ENCODE data around the gene SKIC3. TPM values are rescaled to one million over a fixed set of nuclear protein-coding genes. Genes with fewer than 3 reads are reported as not detected.

The SKIC3 gene
- polyA plus RNA-seq (ENCODE audit: insufficient read length in 4 of 4), result 100 to 1,000 TPM in 1 of 4 donors, 10 to 100 TPM in 3; 76.3 to 112 (median 88.5) TPM

DNA sequence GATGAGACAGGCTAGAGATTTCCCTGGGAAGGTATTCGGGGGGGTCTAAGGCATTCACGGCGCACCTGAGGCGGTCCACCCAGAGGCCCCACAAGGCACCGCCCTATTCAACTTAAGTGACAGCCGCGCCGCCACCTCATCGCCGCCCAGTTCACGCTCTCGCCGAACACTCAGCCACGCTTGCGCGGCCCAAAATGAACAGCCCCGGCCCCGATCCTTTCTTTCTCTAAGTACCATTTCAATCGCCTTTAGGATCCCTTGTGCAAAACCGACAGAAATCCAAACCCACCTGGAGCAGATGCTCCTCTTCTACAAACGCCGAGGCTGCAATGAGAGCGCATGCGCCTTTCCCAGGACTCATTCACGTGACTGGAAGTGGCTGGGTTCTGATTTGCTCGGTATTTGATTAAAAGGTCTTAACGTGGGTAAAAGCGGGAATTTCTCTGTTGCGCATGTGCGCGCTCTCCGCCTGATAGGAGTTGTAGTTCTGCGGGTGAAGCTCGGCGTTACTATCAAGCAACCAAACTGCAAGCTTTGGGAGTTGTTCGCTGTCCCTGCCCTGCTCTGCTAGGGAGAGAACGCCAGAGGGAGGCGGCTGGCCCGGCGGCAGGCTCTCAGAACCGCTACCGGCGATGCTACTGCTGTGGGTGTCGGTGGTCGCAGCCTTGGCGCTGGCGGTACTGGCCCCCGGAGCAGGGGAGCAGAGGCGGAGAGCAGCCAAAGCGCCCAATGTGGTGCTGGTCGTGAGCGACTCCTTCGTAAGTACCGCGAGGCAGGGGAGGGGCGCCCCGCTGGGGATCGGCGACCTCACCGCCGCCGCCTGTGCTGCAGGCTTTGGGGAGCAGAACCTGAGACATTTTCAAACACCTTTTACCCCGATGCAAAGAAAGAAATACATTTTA lies at the start of gene SKIC3, which contains the start of gene ARSK:
Gene SKIC3 (minus strand): TSS at position 331 of the 902 bp plus-strand sequence. CDS start 7,827 bp downstream, outside the sequence.
Gene ARSK (plus strand): TSS at position 455 of the 902 bp plus-strand sequence. CDS start 178 bp downstream, at position 633.
- peak; percentile 95 to 99 (median 99) for DNase-seq (ENCODE audit: low read depth in 4 of 4, low spot score in 2 of 4)

DNA sequence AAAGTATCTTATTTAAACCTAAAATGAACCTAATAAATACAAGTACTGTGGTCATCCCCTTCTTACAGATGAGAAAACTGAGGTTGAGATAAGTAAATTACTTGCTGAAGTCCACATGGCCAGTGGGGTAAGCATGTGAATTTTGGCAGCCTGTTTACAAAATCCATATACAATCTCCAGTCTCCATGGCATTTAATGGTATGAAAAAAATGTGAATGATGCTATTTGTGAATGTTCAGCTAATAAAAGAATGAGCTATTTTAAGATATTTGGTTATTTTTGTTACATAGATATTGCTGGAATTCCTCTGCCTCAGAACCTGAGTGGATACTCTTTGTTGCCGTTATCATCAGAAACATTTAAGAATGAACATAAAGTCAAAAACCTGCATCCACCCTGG lies 45.8 kb upstream of the SKIC3 start:
- DNase-seq (ENCODE audit: low read depth in 4 of 4, low spot score in 2 of 4), result no peak

DNA sequence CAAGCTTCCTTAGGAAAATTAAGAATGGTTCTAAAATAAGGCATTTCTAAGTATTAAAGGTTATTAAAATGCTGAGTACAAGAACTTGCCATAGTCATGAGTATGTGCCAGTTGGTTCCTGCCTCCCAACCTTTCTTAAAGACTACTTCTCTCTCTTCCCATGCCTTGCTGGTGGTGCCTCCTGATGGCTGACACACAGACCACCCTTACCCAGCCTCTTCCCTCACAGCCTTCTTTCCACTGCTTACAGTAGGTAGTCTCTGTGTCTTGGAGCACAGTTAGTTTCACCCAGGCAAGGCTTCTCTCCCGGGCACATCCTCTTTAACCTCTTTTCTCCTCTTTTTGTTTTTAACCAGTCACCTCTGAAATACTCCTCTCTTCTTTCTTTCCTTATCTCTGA lies 44.5 kb upstream of the SKIC3 start:
- DNase-seq (ENCODE audit: low read depth in 4 of 4, low spot score in 2 of 4), result no peak

DNA sequence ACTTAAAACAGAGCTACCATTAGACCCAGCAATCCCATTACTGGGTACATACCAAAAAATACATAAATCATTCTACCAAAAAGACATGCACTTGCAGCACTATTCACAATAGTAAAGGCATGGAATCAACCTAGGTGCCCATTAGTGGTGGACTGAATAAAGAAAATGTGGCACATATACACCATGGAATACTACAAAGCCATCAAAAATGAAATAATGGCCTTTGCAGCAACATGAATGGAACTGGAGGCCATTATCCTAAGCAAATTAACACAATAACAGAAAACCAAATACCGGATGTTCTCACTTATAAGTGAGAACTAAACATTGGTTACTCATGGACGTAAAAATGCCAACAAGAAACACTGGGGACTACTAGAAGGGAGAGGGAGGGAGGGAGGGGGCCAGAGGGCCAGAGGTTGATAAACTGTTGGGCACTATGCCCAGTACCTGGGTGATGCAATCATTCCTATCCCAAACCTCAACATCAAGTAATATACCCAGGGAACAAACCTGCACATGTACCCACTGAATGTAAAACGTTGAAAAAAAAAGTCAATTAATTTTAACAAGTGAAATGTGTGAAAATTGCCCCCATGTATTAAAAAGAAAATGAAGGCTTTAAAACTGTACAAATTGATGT lies 40.6 kb upstream of the SKIC3 start:
- DNase-seq (ENCODE audit: low read depth in 4 of 4, low spot score in 2 of 4), result no peak

DNA sequence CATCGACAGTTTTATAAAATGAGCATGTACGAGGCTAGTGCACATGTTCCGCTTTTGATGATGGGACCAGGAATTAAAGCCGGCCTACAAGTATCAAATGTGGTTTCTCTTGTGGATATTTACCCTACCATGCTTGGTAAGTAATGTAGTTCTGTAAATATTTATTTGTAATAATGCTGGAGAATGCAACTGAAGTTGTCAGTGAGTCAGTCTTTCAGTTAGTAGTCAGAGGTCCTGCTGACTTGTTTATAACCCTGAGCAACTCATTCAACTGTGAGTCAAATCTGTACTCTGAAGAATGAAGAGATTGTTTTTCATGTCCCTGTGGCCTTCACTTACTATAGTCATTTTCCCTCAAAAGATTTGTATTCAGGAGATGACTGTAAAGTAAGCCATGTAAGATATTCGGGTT lies 36.7 kb upstream of the SKIC3 start:
- DNase-seq (ENCODE audit: low read depth in 4 of 4, low spot score in 2 of 4), result no peak

DNA sequence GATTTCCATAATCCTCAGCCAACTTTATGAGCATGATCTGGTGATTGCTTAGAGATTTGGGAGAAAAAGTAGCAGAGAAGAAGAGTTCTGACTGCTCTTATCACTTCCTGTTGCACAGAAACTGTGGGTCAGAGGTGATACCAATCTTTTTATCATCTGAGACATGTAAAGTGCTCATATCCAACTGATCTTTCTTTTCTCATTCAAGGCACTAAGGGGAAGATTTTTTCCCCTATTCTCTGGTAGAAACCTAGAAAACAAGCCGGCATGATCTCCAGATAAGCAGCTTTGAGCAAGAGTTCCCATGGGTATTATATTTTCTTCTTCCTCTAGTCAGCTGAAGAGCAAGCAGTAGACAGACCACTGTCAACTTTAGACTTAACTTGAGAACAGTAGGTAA lies 36.1 kb upstream of the SKIC3 start:
- DNase-seq (ENCODE audit: low read depth in 4 of 4, low spot score in 2 of 4), result no peak

DNA sequence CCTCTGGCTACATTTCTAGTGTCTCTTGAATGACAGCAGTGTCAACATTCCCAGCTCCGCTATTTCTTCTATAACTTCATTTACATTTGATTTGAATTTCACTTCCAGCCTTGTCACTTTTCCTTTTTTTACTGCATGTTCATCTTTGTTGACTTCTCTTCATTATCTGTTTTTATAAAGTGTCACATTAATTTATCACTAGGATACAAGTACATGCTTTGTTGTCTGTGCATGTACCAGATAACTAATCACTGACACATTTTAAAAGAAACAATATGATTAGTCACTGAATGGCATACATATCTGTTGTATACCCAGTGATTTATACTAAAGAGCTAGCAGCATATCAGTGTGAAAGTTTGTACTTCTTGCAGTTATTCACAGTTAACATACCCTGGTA lies 29.2 kb upstream of the SKIC3 start:
- DNase-seq (ENCODE audit: low read depth in 4 of 4, low spot score in 2 of 4), result no peak

DNA sequence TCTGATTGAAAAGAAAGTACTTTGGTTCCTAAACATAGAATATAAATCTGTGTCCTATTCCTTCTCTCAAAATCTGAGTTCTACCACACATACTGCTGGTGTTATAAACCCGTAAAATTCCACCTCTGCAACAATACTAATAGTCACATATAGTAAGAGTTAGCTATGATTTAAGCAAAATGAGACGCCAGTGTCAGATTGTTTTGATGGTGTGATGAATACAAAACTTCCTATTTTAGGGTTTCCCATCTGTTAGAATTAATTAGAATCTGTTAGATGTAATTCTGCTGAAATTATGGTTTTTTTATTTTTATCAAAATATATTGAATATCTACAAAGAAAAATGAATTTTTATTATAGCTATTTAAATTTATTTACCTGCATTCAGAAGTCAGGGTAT lies 26.8 kb upstream of the SKIC3 start:
- no peak for DNase-seq (ENCODE audit: low read depth in 4 of 4, low spot score in 2 of 4)

DNA sequence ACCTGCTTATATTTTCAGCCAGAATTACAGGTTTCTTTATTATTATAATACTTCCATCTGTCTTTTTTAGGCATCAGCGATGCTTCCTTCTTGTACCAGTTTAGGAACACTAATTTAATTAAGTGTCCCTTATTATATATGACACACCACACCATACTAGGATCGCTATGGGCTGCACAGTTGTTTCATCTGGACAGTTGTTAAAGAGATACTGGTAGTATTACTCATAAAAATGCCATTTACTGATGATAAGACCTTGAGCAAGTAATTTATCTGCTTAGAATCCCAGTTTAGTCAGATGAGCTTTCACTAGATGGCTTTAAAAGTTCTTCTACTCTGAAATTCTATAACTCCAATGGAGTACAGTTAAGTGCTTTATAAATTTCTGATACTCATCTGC lies 17.2 kb upstream of the SKIC3 start:
- DNase-seq (ENCODE audit: low read depth in 4 of 4, low spot score in 2 of 4), result no peak

DNA sequence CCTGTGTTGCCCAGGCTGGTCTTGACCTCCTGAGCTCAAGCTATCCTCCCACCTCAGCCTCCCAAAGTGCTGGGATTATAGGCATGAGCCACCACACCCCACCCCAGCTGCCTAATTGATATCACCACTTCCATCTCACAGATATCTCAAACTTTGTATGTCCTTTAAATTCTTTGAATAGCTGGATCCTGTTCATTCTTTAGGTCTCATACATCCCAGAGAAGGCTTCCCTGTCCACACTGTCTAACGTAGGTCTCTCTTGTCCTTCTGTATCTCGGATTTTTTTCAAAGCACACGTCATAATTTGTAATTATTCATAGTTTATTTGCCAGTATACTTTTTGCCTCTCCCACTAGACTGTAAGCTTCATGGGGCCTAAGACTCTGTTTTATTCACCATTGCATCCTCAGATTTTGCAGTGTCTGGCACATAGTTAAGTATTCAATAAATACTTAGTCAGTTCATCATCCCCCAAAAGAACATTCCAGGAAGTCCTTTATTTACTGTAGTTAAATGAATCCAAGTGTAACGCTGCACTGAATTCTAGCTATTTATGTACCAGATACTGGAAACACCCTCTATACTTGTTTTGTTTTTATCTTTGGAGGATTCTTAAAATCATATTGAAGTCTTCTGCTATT lies 10.6 kb upstream of the SKIC3 start:
- DNase-seq (ENCODE audit: low read depth in 4 of 4, low spot score in 2 of 4), result no peak

DNA sequence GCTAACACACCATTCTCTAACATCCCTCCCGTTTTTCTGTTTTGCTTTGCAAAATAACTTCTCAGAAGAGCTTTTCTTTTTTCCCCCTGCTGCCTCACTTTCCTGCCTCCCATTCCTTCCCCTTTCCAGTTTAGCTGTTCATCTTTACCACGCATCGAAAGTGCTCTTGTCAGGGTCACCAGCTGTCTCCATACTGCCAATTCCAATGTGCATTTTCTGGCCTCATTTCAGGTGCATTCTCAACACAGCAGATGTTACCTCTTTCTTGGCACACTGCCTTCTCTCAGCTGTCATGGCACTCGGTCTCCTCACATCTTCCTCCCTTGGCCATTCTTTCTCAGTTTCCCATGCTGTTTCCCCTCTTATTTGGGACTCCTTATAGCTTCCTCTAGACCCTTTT lies 9.7 kb upstream of the SKIC3 start:
- DNase-seq (ENCODE audit: low read depth in 4 of 4, low spot score in 2 of 4), result no peak

DNA sequence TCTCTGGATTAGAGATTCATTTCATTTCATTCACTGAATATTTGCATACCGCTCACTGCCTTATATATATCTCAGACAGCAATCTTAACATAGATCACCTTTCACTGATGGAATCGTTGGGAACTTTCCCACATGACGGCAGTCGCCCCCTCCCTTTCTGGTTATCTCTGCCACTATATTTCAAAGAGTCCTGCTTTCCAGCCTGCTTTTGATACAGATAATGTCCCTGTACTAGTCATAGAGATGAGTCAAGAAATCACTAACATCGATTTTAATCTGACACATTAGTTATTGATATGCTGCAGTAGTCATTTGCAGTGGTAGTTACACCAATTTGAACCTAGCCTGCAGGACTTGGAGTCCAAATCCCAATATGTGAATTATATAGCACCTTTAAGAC lies 8.6 kb upstream of the SKIC3 start:
- no peak for DNase-seq (ENCODE audit: low read depth in 4 of 4, low spot score in 2 of 4)

DNA sequence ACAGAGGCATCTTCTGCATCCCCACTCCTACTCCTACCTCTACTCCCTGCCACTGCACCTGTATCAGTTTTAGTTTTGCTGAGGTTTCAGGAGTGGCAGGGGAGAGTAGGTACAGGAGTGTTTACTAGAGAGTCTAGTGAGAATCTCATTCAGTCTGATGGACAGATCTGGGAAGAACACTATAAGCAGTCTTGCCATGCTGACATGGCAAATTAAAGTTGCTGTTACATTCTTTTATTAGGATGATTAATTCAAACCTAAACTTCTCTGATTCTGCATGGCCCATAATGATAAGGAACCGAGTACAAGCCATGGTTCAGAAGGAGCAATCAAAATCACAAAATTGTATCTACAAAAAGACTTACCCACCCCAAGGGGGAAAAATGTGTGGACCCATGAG lies 7.5 kb upstream of the SKIC3 start:
- DNase-seq (ENCODE audit: low read depth in 4 of 4, low spot score in 2 of 4), result no peak

DNA sequence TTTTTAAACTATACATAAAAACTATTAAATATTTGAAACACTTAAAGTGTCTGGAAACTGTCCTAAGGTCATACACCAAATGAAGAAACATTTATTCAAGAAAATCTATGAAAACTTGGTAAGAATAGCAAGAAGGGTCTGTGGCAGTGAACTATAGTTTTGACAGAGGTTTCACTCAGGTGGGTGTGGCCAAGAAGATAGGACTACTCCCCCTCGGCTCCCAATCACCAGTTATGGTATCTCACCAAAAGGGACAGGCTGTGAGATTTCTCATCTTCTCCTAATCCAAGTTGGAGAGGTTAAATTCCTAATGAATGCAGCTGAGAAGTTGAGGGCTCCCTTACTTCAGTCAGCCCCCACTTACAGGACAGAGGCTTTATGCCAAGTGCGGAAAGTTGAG lies 3.1 kb upstream of the SKIC3 start:
- no peak for DNase-seq (ENCODE audit: low read depth in 4 of 4, low spot score in 2 of 4)

DNA sequence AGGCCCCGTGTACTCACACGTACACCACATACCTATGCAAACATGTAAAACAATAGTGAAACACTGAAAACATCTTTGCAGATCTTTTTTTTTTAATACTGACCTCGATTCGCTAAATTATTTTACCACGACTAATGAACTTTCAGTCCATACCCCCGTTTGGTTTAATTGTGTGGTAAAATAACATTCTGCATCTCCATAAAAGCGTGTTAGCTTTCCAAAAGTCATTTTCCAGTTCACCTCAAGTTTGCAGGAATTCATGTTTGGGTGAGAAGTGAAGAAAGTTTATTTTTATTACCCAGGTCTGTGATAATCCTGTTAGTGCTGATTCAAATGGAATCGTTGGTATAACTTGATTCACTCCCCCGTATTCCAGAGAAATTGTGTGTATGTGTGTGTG lies 776 bp upstream of the SKIC3 start:
- peak in 1 of 4 donors; percentile 13 for DNase-seq (ENCODE audit: low read depth in 4 of 4, low spot score in 2 of 4)

DNA sequence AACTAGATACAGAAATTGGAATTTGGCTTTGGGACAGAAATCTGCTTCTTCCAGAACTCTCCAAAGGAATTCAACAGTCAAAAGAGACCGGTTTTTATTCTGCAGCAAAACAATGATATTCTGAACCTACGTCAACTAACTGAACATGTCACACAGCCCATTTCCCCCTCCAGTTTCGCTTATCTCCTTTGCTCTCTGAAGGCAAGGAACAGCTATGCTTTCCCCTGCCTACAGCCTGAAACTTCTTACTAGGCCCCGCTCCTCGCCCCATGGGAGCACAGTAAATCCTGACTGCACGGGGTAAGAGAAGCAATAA lies 488 bp downstream of the SKIC3 start:
- DNase-seq (ENCODE audit: low read depth in 4 of 4, low spot score in 2 of 4), result no peak

DNA sequence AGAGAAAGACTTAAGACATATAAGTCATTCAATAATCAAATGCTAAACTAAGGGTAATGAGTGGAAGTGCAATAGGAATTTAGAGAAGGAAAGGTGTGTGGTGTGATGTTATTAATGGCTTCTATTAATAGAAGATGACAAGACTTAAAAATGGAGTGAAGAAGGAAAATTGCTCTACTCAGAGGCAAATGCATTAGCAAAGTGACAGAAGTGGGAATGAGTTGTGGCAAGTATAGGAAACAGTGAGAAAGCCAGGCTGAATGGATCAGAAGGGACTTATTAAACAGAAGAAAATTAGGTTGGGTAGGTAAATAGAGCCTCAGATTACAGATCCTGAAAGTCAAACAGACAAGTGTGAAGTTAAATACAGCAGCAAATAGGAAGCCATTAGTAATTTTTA lies 5.7 kb downstream of the SKIC3 start:
- no peak for DNase-seq (ENCODE audit: low read depth in 4 of 4, low spot score in 2 of 4)

DNA sequence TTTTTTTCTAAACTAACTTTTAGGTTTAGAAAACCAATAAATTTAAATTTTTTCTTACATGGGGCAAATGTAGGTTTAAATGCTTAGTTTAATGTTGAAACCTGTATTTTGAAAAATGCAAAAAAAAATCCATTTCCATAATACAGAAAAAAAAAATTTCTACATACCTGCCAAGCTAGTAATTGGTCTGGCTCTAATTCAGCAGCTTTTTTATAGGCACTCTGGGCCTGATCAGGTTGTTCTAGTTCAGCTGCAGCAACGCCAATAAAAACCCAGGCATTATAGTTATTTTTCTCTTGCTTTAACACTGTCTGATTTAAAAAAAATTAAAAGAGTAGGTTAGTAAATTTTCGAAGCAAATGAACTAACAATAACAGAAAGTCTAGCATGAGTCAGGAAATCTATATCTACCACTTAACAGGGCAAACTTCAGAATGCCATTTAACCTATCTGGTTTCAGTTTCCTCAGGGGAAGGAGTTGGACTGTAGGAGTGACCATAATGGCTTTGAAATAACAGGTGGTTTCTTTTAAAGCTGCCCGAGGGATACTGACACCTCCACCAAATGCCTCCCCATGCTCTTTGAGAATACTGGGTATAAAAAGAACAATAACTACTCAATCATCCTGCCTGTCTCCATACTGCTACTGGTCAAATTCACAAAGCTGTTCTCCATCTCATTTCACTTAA lies 11.6 kb downstream of the SKIC3 start:
- DNase-seq (ENCODE audit: low read depth in 4 of 4, low spot score in 2 of 4), result peak in 1 of 4 donors; percentile 16

DNA sequence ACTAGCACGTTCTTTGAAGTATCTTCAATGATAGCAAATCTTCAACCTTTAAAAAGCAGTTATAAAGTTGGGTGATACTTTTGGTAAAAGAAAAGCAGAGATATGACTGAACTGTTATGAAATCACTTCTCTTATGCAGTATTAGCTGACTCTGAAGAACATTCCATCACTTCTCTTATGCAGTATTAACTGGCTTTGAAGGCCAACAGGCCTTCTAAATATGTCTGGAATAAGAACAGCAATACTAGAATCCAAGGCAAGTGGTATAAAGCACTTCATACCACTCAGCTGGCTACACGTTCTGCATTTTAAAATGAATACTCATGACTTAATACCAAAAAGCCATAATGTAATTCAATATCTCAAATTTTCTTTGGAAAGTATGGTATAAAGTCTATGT lies 17.3 kb downstream of the SKIC3 start:
- DNase-seq (ENCODE audit: low read depth in 4 of 4, low spot score in 2 of 4), result no peak

DNA sequence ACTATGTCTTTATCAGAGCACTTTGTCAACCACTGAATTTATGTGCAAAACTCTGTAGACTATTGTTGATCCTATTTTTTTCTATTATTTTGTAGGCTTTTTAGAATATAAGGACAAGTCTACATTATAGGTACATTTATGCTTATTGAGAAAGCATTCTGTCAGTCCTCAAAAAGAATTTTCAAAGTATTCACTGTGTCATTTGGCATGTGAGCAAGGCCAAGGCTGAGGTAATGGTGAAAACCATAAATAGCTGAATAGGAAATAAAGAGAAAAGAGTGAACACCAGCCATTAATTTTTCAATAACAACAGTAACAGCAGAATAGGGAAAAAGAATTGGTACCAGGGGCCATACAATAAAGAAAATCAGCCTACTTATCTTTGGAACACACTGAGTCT lies 21.0 kb downstream of the SKIC3 start:
- no peak for DNase-seq (ENCODE audit: low read depth in 4 of 4, low spot score in 2 of 4)

DNA sequence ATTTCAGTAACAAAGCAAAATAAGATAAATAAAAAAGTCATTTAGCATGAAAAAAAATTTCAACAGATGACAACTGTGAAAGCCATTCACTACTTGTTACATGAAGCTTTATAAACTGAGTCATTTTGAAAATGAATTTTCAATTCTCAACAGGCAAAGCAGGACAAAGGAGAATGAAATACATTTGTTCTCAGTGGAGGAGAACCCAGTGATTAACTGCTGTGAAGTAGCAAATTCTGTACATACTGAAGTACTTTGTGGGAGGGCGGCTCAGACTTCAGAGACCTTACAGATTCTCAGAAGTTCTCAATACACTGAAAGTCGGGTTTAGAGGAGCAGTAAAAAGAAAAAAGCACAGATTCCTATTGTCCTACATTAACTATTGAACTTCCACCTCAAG lies 21.7 kb downstream of the SKIC3 start:
- DNase-seq (ENCODE audit: low read depth in 4 of 4, low spot score in 2 of 4), result no peak

Measured in left renal cortex interstitium (tissue), 4 donors.